PFSK-1 (cell line): ENCODE results near the gene MINDY4.

ENCODE experiments used
- FOXP2 ChIP-seq: optimal IDR thresholded peaks from 2 replicates; pipeline ENCODE3; 2011; ENCODE audit warnings: borderline replicate concordance, control low read depth, inconsistent platforms; ENCODE audit not compliant: insufficient read depth; ENCODE audit errors: extremely low read length, extremely low read depth
- POLR2AphosphoS5 ChIP-seq: IDR thresholded peaks from 2 replicates; pipeline ENCODE4 v1.6.1; 2012; ENCODE audit warnings: low read depth, mild to moderate bottlenecking, control low read depth, low read length, moderate library complexity
- TAF1 ChIP-seq: IDR thresholded peaks from 2 replicates; pipeline ENCODE4 v1.6.1; 2012; ENCODE audit warnings: low read length, control low read depth, borderline replicate concordance; ENCODE audit not compliant: insufficient read depth
- TF ChIP-seq, protein P1 (sequence below), 2 experiments: IDR thresholded peaks; 2 replicates each; pipeline versions ENCODE4 v1.6.1 to v1.8.0; 2011 to 2012; ENCODE audit warnings: low read depth in 2 of 2, low read length in 2 of 2, control low read depth in 1 of 2, inconsistent platforms in 1 of 2, mild to moderate bottlenecking in 1 of 2, moderate library complexity in 1 of 2; ENCODE audit not compliant: insufficient read depth in 1 of 2

GRCh38 chr7:30810986-30811385, 39.8 kb downstream of the MINDY4 start:
- TF ChIP-seq TAF1 (no peak), FOXP2 (no peak), POLR2AphosphoS5 (no peak)
- TF ChIP-seq, protein P1, sequence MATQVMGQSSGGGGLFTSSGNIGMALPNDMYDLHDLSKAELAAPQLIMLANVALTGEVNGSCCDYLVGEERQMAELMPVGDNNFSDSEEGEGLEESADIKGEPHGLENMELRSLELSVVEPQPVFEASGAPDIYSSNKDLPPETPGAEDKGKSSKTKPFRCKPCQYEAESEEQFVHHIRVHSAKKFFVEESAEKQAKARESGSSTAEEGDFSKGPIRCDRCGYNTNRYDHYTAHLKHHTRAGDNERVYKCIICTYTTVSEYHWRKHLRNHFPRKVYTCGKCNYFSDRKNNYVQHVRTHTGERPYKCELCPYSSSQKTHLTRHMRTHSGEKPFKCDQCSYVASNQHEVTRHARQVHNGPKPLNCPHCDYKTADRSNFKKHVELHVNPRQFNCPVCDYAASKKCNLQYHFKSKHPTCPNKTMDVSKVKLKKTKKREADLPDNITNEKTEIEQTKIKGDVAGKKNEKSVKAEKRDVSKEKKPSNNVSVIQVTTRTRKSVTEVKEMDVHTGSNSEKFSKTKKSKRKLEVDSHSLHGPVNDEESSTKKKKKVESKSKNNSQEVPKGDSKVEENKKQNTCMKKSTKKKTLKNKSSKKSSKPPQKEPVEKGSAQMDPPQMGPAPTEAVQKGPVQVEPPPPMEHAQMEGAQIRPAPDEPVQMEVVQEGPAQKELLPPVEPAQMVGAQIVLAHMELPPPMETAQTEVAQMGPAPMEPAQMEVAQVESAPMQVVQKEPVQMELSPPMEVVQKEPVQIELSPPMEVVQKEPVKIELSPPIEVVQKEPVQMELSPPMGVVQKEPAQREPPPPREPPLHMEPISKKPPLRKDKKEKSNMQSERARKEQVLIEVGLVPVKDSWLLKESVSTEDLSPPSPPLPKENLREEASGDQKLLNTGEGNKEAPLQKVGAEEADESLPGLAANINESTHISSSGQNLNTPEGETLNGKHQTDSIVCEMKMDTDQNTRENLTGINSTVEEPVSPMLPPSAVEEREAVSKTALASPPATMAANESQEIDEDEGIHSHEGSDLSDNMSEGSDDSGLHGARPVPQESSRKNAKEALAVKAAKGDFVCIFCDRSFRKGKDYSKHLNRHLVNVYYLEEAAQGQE (IDR thresholded peaks at IDR 0.05; ENCODE audit: insufficient read depth in 1 of 2, low read depth in 2 of 2, low read length in 2 of 2): no peak
